Small intestine (tissue), 7 donors: ENCODE results near the gene TF. TPM values are rescaled to one million over a fixed set of nuclear protein-coding genes. Genes with fewer than 3 reads are reported as not detected.

ENCODE experiments used
- DNase-seq, 2 donors: peaks; one replicate each; pipeline versions ENCODE4 v3.0.0 to v3.0.0-alpha.2; 2013
- FAIRE-seq: peaks from 2 replicates; lab custom pipeline; 2012; peaks lifted over from hg19 to GRCh38; lab: Jason Lieb, UNC
- H3K27ac ChIP-seq, 3 donors: one replicate each; pipeline ENCODE4 v1.5.1; 2013; ENCODE audit warnings: low read length in 2 of 3, mild to moderate bottlenecking in 2 of 3, control low read depth in 1 of 3, inconsistent platforms in 1 of 3, low read depth in 1 of 3, moderate library complexity in 1 of 3
- H3K27me3 ChIP-seq, 3 donors: one replicate each; pipeline ENCODE4 v1.6.1; 2013; ENCODE audit warnings: low read length in 3 of 3, inconsistent platforms in 1 of 3; ENCODE audit not compliant: control insufficient read depth in 3 of 3, insufficient read depth in 3 of 3
- H3K36me3 ChIP-seq, 3 donors: one replicate each; pipeline ENCODE4 v1.6.1; 2013; ENCODE audit warnings: low read length in 3 of 3, inconsistent platforms in 1 of 3, low read depth in 1 of 3, mild to moderate bottlenecking in 1 of 3, moderate library complexity in 1 of 3; ENCODE audit not compliant: control insufficient read depth in 3 of 3, insufficient read depth in 2 of 3
- H3K4me1 ChIP-seq, 3 donors: one replicate each; pipeline ENCODE4 v1.6.1; 2013; ENCODE audit warnings: low read length in 2 of 3, inconsistent platforms in 1 of 3, low read depth in 1 of 3, mild to moderate bottlenecking in 1 of 3, moderate library complexity in 1 of 3; ENCODE audit not compliant: control insufficient read depth in 3 of 3, insufficient read depth in 2 of 3
- H3K4me3 ChIP-seq, 3 donors: one replicate each; pipeline ENCODE4 v1.5.1; 2013; ENCODE audit warnings: low read length in 3 of 3, control low read depth in 1 of 3, inconsistent platforms in 1 of 3, low read depth in 1 of 3, mild to moderate bottlenecking in 1 of 3, moderate library complexity in 1 of 3
- H3K9me3 ChIP-seq, 2 donors: one replicate each; pipeline ENCODE4 v1.6.1; 2013; ENCODE audit warnings: low read depth in 1 of 2, low read length in 1 of 2; ENCODE audit not compliant: control insufficient read depth in 2 of 2, insufficient read depth in 1 of 2
- WGBS, 3 donors: extraction: QIAGEN DNeasy Blood & Tissue Kit; methylation state at CpG; one replicate each; pipeline ENCODE4 v1.1.7; 2013; 5-methylcytosine and 5-hydroxymethylcytosine counted together
- polyA plus RNA-seq, 4 donors: library from polyadenylated mRNA; stranded (reverse) in 3 of 4; unstranded in 1 of 4; fragments of 200-250 nt in 3 of 4; fragments of 120-200 nt in 1 of 4; gene quantifications; one replicate each; pipeline versions ENCODE4 v1.2.1 to v1.2.3, GENCODE V29; 2013
- donor health status: healthy with polysubstance abuse.
- donor health status: control.
- donor health status: control.
- donor health status: Bipolar disorder and iron deficiency.
- donor health status: healthy.

TF gene
- polyA plus RNA-seq, 4 donors: under 0.01 to 8.3 (median 5.6) TPM; not detected in 1

DNA sequence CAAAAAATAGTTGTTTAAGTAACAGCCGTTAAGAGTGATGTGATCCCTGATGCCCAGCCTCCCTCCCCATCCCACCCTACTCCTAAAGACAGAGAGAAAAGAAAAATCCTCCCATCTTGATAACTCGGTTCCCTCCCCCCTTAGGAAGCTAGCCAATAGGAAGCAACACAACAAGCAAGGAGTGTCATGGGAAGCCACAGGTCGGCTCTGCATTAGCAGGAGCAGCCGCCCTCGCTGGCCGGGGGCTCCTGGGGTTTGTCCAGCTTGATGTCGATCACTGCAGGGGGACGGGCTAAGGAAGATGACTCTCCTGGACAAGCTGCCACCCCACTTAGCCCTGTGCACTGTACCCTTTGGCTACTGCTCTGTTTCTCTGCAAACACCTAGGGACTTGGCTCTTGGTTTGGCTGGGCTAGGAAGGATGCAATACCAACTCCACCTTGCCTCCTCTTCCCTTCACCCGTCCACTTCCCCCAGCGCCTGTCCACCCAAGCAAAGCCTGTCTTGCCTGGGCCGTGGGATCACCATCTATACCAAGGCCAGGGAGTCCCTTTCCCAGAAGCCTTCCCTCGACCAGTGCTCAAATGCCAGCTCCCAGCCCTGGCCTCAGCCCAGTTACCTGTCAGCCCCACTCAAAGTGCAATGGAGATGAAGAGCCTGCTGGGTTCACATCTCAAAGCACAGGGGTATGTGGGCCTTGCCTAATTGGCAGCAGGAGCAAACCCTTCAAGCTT lies 82.5 kb downstream of the TF start:
- no peak overlapping the region for H3K27ac ChIP-seq
- H3K36me3 ChIP-seq: peaks cover 0 to 11% (median 0%) of the 10 kb centered on the region in 3 donors
- FAIRE-seq (no peak), DNase-seq (no peak)
- H3K4me3 ChIP-seq: no peak overlapping the region
- no peaks in the 10 kb centered on the region for H3K4me1 ChIP-seq
- 64 to 80% (median 72%) methylated on average over 12 of the region's 12 CpGs for WGBS, 3 donors
- peaks cover 0 to 3% (median 0%) of the 10 kb centered on the region in 3 donors for H3K27me3 ChIP-seq
- H3K9me3 ChIP-seq: no peaks in the 10 kb centered on the region

- Histone ChIP-seq H3K27ac (no peak overlapping the region), H3K9me3 (no peaks in the 10 kb centered on the region), H3K36me3 (peaks cover 0 to 7% (median 0%) of the 10 kb centered on the region in 3 donors), H3K27me3 (peaks cover 0 to 3% (median 0%) of the 10 kb centered on the region in 3 donors), H3K4me3 (no peak overlapping the region), H3K4me1 (no peaks in the 10 kb centered on the region)
- FAIRE-seq (no peak), DNase-seq (no peak)
- 78 to 85% (median 81%) methylated on average over 3 of the region's 3 CpGs for WGBS, 3 donors
These were observed 83.1 kb downstream of the TF start for GRCh38 chr3:133829310-133829707.

- whole genome bisulfite sequencing, 3 donors: 87 to 95% (median 88%) methylated on average over 3 of the region's 3 CpGs
- DNase-seq: no peak
- no peaks in the 10 kb centered on the region for H3K9me3 ChIP-seq
- peaks cover 0 to 3% (median 0%) of the 10 kb centered on the region in 3 donors for H3K27me3 ChIP-seq
- no peak overlapping the region for H3K4me3 ChIP-seq
- H3K4me1 ChIP-seq: no peaks in the 10 kb centered on the region
- FAIRE-seq: no peak
- H3K36me3 ChIP-seq: peaks cover 0 to 4% (median 0%) of the 10 kb centered on the region in 3 donors
- no peak overlapping the region for H3K27ac ChIP-seq
These were observed 83.9 kb downstream of the TF start for GRCh38 chr3:133830071-133830470.

DNA sequence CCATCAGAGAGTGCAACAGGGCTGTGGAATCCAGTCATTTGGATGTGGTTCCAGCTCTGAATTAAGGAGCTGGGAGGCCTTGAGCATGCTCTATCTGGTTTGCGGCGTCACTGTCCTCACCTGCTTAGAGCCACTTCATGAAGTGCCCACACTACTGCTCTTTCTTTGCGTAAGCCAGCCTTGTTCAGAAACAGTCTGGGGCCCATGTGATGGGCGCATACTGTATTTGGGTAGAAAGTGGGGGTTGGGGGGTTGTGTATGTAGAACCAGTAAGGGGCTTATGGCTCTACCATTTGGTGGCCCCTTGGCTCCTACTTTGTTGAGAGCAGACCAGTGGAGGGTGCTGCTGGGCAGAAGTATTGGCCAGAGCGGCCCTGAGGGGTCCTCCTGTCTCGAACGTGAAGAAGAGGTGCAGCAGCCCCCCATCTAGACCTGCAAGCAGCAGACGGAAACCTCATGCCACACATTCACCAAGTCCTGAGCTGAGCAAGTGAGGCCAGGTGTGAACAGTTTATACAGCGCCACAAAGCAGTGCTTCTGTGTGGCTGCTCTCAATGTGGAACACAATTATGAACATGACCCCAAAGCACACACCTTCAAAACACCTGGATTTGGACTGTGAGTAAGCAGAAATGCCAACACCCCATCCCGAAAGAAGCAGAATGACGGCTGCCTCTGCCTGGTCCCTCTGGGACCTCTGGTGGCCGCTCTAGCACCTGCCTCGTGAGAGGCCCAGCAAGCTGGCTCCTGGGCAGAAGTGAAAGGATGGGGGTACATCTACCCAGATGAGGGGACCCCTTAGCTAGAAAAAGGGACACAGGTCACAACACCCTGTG lies 86.0 kb downstream of the TF start:
- 71 to 80% (median 78%) methylated on average over 13 of the region's 13 CpGs for WGBS, 3 donors
- Histone ChIP-seq H3K9me3 (no peaks in the 10 kb centered on the region), H3K36me3 (peaks cover 0 to 2% (median 0%) of the 10 kb centered on the region in 3 donors), H3K27ac (no peak overlapping the region), H3K4me3 (no peak overlapping the region), H3K4me1 (no peaks in the 10 kb centered on the region), H3K27me3 (peaks cover 0 to 3% (median 0%) of the 10 kb centered on the region in 3 donors)
- DNase-seq (no peak), FAIRE-seq (no peak)

GRCh38 chr3:133832802-133833144 lies 86.6 kb downstream of the TF start:
- no peak for FAIRE-seq
- Histone ChIP-seq H3K4me1 (no peaks in the 10 kb centered on the region), H3K27ac (no peak overlapping the region), H3K9me3 (no peaks in the 10 kb centered on the region), H3K36me3 (peaks cover 0 to 2% (median 0%) of the 10 kb centered on the region in 3 donors), H3K4me3 (no peak overlapping the region), H3K27me3 (peaks cover 0 to 3% (median 0%) of the 10 kb centered on the region in 3 donors)
- 88 to 92% (median 91%) methylated on average over 9 to 10 of the region's 10 CpGs for WGBS, 3 donors
- DNase-seq: no peak

- Histone ChIP-seq H3K27me3 (peaks cover 0 to 3% (median 0%) of the 10 kb centered on the region in 3 donors), H3K9me3 (no peaks in the 10 kb centered on the region), H3K36me3 (no peaks in the 10 kb centered on the region), H3K27ac (no peak overlapping the region), H3K4me3 (no peak overlapping the region), H3K4me1 (no peaks in the 10 kb centered on the region)
- no peak for FAIRE-seq
- DNase-seq: no peak
- 88 to 90% (median 88%) methylated on average over 4 to 5 of the region's 5 CpGs for WGBS, 3 donors
These were observed 87.1 kb downstream of the TF start for GRCh38 chr3:133833267-133833666.

DNA sequence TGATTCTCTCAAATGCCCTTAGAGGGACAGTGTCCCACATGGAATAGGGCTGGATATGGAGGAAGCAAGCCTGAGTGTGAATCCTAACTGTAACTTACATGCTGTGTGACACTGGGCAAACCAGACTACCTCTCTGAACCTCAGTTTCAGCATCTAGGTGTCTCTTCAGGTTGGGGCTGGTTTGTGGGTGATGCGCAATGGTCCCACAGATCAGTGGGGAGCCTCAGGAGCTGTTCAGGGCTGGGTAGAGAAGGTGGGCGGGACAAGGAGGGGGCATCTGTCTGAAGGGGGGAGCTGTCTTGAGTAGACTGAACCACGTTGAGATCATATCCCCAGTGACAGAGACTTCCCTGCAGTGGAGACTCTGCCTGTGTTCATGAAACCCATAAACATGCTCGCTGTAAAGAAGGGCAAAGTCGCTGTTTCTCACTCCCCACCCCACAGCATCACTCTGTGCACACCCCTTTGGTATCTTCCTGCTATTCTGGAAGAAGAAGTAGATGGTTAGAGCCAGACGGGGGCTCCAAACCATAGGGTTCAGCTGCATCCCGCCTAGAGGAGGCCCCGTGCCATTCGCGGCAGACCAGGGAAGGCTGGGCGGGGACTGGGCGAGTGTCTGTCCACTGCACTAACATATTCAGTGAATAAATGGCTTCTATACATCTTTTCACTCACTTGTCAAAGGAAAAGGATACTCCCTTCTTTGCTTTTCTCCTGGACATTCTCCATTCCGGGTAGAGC lies 87.9 kb downstream of the TF start:
- 74 to 84% (median 80%) methylated on average over 13 of the region's 13 CpGs for WGBS, 3 donors
- FAIRE-seq: no peak
- peaks cover 0 to 2% (median 0%) of the 10 kb centered on the region in 3 donors for H3K27me3 ChIP-seq

More for the DNA sequence above, 87.9 kb downstream of the TF start:
- no peaks in the 10 kb centered on the region for H3K4me1 ChIP-seq
- H3K9me3 ChIP-seq: no peaks in the 10 kb centered on the region
- no peak overlapping the region for H3K4me3 ChIP-seq
- no peaks in the 10 kb centered on the region for H3K36me3 ChIP-seq
- no peak for DNase-seq
- no peak overlapping the region for H3K27ac ChIP-seq
